Esophagus (tissue), 2 donors: ENCODE results near the gene FMN2. TPM values are rescaled to one million over a fixed set of nuclear protein-coding genes. Genes with fewer than 3 reads are reported as not detected.

ENCODE experiments used
- H3K27ac ChIP-seq, 2 donors: one replicate each; pipeline ENCODE4 v1.5.1; 2013; ENCODE audit warnings: low read depth in 2 of 2, mild to moderate bottlenecking in 2 of 2, inconsistent platforms in 1 of 2, low read length in 1 of 2, moderate library complexity in 1 of 2
- H3K27me3 ChIP-seq, 2 donors: one replicate each; pipeline ENCODE4 v1.6.1; 2013; ENCODE audit warnings: low read length in 2 of 2, control low read depth in 1 of 2, mild to moderate bottlenecking in 1 of 2; ENCODE audit not compliant: insufficient read depth in 2 of 2, control insufficient read depth in 1 of 2
- H3K36me3 ChIP-seq, 2 donors: one replicate each; pipeline ENCODE4 v1.6.1; 2013; ENCODE audit warnings: low read length in 1 of 2; ENCODE audit not compliant: control insufficient read depth in 2 of 2, insufficient read depth in 2 of 2
- H3K4me1 ChIP-seq, 2 donors: one replicate each; pipeline ENCODE4 v1.6.1; 2013; ENCODE audit warnings: low read length in 1 of 2; ENCODE audit not compliant: control insufficient read depth in 2 of 2, insufficient read depth in 2 of 2
- H3K4me3 ChIP-seq, 2 donors: one replicate each; pipeline ENCODE4 v1.5.1; 2013; ENCODE audit warnings: low read length in 2 of 2, mild to moderate bottlenecking in 2 of 2, low read depth in 1 of 2, moderate library complexity in 1 of 2
- H3K9me3 ChIP-seq, 2 donors: one replicate each; pipeline ENCODE4 v1.6.1; 2013; ENCODE audit warnings: mild to moderate bottlenecking in 2 of 2, low read depth in 1 of 2, low read length in 1 of 2, moderate library complexity in 1 of 2; ENCODE audit not compliant: control insufficient read depth in 2 of 2, insufficient read depth in 1 of 2
- WGBS, 2 donors: extraction: QIAGEN DNeasy Blood & Tissue Kit; methylation state at CpG; one replicate each; pipeline ENCODE4 v1.1.7; 2013; 5-methylcytosine and 5-hydroxymethylcytosine counted together
- polyA plus RNA-seq, 2 donors: library from polyadenylated mRNA; stranded (reverse); fragments of 200-250 nt; gene quantifications; one replicate each; pipeline ENCODE4 v1.2.3, GENCODE V29; 2013
- donor health status: healthy with polysubstance abuse.
- donor health status: Bipolar disorder and iron deficiency.

FMN2 gene
- polyA plus RNA-seq, 2 donors, result 0.11 to 0.16 TPM

DNA sequence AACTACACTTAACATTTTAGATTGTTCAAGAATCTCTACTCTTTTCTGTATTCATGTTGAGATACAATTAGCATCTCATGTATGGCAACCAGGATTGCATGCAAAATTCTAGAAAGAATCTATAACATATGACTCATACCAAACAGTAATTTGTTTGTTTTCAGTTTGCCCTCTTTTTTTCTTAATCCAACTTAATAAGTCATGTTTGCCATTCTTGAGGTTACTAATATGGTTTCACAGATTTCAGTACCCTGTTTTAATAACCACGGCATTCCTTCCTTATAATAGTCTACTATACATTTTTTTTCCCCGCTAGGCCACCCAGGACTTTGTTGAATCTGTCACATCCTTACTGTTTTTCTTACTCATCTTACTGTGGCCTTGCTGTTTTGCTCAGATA is 140.8 kb downstream of the FMN2 start:
- Histone ChIP-seq H3K27ac (no peak overlapping the region), H3K4me3 (no peak overlapping the region), H3K9me3 (no peaks in the 10 kb centered on the region), H3K4me1 (no peaks in the 10 kb centered on the region), H3K36me3 (no peaks in the 10 kb centered on the region), H3K27me3 (no peaks in the 10 kb centered on the region)
- WGBS, 2 donors, result 81 to 87% methylated on average over 2 of the region's 2 CpGs

DNA sequence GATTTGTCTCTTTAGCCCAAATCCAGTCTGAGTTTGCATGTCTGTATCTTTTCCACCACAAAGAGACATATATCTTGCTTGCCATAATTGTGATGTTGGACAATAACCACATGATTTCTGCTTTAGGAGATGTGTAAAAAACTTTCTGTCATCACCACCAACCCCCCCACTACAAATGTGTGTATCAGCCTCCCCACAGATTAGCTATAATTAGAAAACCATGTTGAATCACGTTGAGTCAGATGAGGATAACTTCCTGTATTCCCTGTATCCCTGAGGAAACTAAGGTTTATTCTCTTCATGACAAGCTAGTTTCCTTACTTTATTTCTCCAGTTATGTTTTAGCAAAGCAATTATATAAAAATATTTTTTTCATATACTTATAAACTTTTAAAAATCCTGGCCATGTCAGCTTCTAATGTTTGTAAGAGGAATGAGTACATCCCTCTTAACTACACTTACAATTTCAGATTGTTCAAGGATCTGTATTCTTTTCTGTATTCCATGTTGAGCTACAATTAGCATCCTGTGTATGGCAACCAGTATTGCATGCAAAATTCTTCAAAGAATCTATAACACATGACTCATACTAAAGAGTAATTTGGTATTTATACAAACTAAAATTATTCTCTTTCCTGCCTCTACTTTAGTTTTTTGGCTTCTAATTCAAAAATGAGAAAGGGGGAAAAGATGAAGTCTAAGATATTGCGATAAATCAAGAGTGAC is 143.0 kb downstream of the FMN2 start:
- Histone ChIP-seq H3K9me3 (no peaks in the 10 kb centered on the region), H3K4me3 (no peak overlapping the region), H3K4me1 (no peaks in the 10 kb centered on the region), H3K27ac (no peak overlapping the region), H3K27me3 (no peaks in the 10 kb centered on the region), H3K36me3 (no peaks in the 10 kb centered on the region)
- 66% methylated on average over 2 of the region's 2 CpGs for WGBS, 2 donors

- Histone ChIP-seq H3K36me3 (no peaks in the 10 kb centered on the region), H3K4me3 (no peak overlapping the region), H3K4me1 (no peaks in the 10 kb centered on the region), H3K27me3 (no peaks in the 10 kb centered on the region), H3K9me3 (no peaks in the 10 kb centered on the region), H3K27ac (no peak overlapping the region)
- WGBS, 2 donors, result 55 to 61% methylated on average over 4 of the region's 4 CpGs
Observed at GRCh38 chr1:240235521-240236288, 144.0 kb downstream of the FMN2 start.

GRCh38 chr1:240237305-240237721 is 145.6 kb downstream of the FMN2 start:
- WGBS, 2 donors, result 63 to 66% methylated on average over 4 of the region's 4 CpGs
- Histone ChIP-seq H3K27me3 (no peaks in the 10 kb centered on the region), H3K36me3 (no peaks in the 10 kb centered on the region), H3K27ac (no peak overlapping the region), H3K9me3 (no peaks in the 10 kb centered on the region), H3K4me3 (no peak overlapping the region), H3K4me1 (no peaks in the 10 kb centered on the region)

GRCh38 chr1:240239309-240239708 is 147.6 kb downstream of the FMN2 start:
- H3K4me1 ChIP-seq, result no peaks in the 10 kb centered on the region
- H3K36me3 ChIP-seq, result no peaks in the 10 kb centered on the region
- no peaks in the 10 kb centered on the region for H3K27me3 ChIP-seq
- no peaks in the 10 kb centered on the region for H3K9me3 ChIP-seq
- H3K4me3 ChIP-seq, result no peak overlapping the region
- H3K27ac ChIP-seq, result no peak overlapping the region

- Histone ChIP-seq H3K4me1 (no peaks in the 10 kb centered on the region), H3K36me3 (no peaks in the 10 kb centered on the region), H3K9me3 (no peaks in the 10 kb centered on the region), H3K4me3 (no peak overlapping the region), H3K27me3 (no peaks in the 10 kb centered on the region), H3K27ac (no peak overlapping the region)
- 68 to 76% methylated on average over 3 of the region's 3 CpGs for WGBS, 2 donors
Observed at GRCh38 chr1:240241278-240241677, 149.6 kb downstream of the FMN2 start.

DNA sequence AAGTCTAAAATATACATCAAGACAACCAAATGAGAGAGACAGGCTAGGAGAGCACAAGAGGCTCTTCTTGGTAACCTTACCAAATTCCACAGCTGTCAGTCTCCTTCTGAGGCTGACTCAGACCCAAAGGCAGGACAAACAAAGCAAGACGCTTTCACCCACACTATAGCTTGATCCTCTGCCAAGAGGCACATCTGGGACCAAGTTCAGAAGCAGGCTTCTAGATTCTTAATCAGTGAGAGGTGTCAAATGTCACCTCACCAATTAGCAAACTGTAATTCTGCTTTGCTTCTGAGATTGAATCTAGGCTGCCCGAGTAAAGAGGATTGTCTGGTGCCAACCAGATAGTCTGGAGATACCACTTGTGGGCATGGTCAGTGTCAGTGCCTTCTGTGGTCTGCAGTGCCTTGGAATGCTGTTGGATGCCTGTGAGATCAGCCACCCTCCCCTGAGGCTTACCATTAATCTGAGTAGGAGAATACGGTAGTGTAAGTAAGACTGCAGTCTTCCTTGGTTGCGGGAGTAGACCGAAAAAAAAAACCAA is 151.0 kb downstream of the FMN2 start:
- H3K4me3 ChIP-seq, result no peak overlapping the region
- no peak overlapping the region for H3K27ac ChIP-seq
- no peaks in the 10 kb centered on the region for H3K27me3 ChIP-seq
- no peaks in the 10 kb centered on the region for H3K36me3 ChIP-seq
- WGBS, 2 donors, result 66 to 67% methylated on average over 5 of the region's 5 CpGs
- H3K9me3 ChIP-seq, result no peaks in the 10 kb centered on the region
- H3K4me1 ChIP-seq, result no peaks in the 10 kb centered on the region

GRCh38 chr1:240244968-240245628 is 153.4 kb downstream of the FMN2 start:
- Histone ChIP-seq H3K4me1 (no peaks in the 10 kb centered on the region), H3K27ac (no peak overlapping the region), H3K27me3 (no peaks in the 10 kb centered on the region), H3K4me3 (no peak overlapping the region), H3K9me3 (no peaks in the 10 kb centered on the region), H3K36me3 (no peaks in the 10 kb centered on the region)
- WGBS, 2 donors, result 78 to 83% methylated on average over 3 of the region's 3 CpGs

DNA sequence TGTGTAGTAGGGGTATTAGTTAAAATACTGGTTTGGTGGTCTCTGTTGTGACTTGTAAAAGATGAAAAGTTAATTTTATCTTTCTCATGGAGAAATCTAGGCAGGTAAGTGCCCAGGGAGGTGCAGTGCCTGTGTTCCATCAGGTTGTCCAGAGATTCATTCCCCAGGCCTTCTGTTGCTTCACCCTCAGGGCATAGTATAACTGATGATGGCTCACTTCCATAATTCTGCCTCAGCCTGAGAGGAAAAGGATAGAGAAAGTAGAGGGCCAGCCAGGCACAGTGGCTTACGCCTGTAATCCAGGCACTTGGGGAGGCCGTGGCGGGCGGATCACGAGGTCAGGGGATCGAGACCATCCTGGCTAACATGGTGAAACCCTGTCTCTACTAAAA is 153.9 kb downstream of the FMN2 start:
- no peaks in the 10 kb centered on the region for H3K9me3 ChIP-seq
- H3K36me3 ChIP-seq, result no peaks in the 10 kb centered on the region
- H3K4me3 ChIP-seq, result no peak overlapping the region
- H3K4me1 ChIP-seq, result no peaks in the 10 kb centered on the region
- H3K27ac ChIP-seq, result no peak overlapping the region
- 89 to 92% methylated on average over 6 of the region's 6 CpGs for WGBS, 2 donors
- no peaks in the 10 kb centered on the region for H3K27me3 ChIP-seq
